Upper lobe of left lung (tissue), 6 donors: ENCODE data around the gene CSNK1G2. TPM values are rescaled to one million over a fixed set of nuclear protein-coding genes. Genes with fewer than 3 reads are reported as not detected.

ENCODE experiments used
- ATAC-seq, 2 donors: fragments of 200-7000 bp; cut with Tn5 transposase; one replicate each; pipeline ENCODE4 v1.9.1; 2022; ENCODE audit warnings: mild to moderate bottlenecking in 2 of 2, moderate library complexity in 2 of 2; ENCODE audit not compliant: low FRiP score in 2 of 2
- DNase-seq, 2 donors: peaks; one replicate each; pipeline ENCODE4 v3.0.0-alpha.2; 2019 to 2020
- H3K27ac ChIP-seq, 4 donors: fragments of 200-600 bp; sonication (generic); one replicate each; pipeline ENCODE4 v1.5.1; 2016 to 2019
- H3K27me3 ChIP-seq, 4 donors: fragments of 200-600 bp; sonication (generic); one replicate each; pipeline ENCODE4 v1.5.1; 2017 to 2019
- H3K36me3 ChIP-seq, 4 donors: fragments of 200-600 bp; sonication (generic); one replicate each; pipeline ENCODE4 v1.5.1; 2016 to 2019
- H3K4me1 ChIP-seq, 4 donors: fragments of 200-600 bp; sonication (generic); one replicate each; pipeline ENCODE4 v1.5.1; 2018 to 2019
- H3K4me3 ChIP-seq, 4 donors: fragments of 200-600 bp; sonication (generic); one replicate each; pipeline ENCODE4 v1.5.1; 2017 to 2019; ENCODE audit warnings: mild to moderate bottlenecking in 2 of 4, moderate library complexity in 1 of 4
- H3K9me3 ChIP-seq, 4 donors: fragments of 200-600 bp; sonication (generic); one replicate each; pipeline ENCODE4 v1.5.1; 2018 to 2019
- CTCF ChIP-seq, 6 experiments: fragments of 450-650 bp in 4 of 6; fragments of 200-600 bp in 2 of 6; sonication (generic) in 2 of 6; IDR thresholded peaks; one replicate each; pipeline ENCODE4 v1.5.1; 2016 to 2019; ENCODE audit warnings: antibody characterized with exemption in 6 of 6
- EP300 ChIP-seq, 4 donors: sonication (generic); formaldehyde crosslinking; IDR thresholded peaks; one replicate each; pipeline ENCODE4 v1.5.1; 2017; ENCODE audit warnings: antibody characterized with exemption in 4 of 4, control low read depth in 2 of 4
- POLR2A ChIP-seq, 4 donors: fragments of 450-650 bp; IDR thresholded peaks; one replicate each; pipeline ENCODE4 v1.5.1; 2016 to 2017; ENCODE audit warnings: antibody characterized with exemption in 4 of 4, mild to moderate bottlenecking in 2 of 4
- POLR2AphosphoS5 ChIP-seq, 2 donors: sonication (generic); formaldehyde crosslinking; IDR thresholded peaks; one replicate each; pipeline ENCODE4 v1.5.1; 2017; ENCODE audit warnings: antibody characterized with exemption in 2 of 2
- WGBS, 2 donors: methylation state at CpG; one replicate each; pipeline ENCODE4 v1.1.5; 2017 to 2018; 5-methylcytosine and 5-hydroxymethylcytosine counted together
- total RNA-seq, 6 donors: library from RNA; depleted of rRNA in 4 of 6; stranded (reverse); fragments of >200 nt in 4 of 6; gene quantifications; one replicate each; pipeline versions ENCODE4 v1.1.0 to v1.2.1, GENCODE V29; 2016 to 2021
- donor health status: DM: no; HTN: no; CAD: no; lungs with moderate emphysema.
- donor health status: DM: no; HTN: yes; CAD: no; lungs with severe emphysema.

CSNK1G2 gene
- total RNA-seq, 6 donors from 2014 or later: 49.9 to 176 (median 75.4) TPM

- WGBS, 2 donors: 93 to 97% methylated on average over 9 to 29 of the region's 31 CpGs
- no peak overlapping the region for H3K27ac ChIP-seq
- no peaks in the 10 kb centered on the region for H3K4me1 ChIP-seq
- H3K9me3 ChIP-seq: no peaks in the 10 kb centered on the region
- peaks cover 30 to 86% (median 69%) of the 10 kb centered on the region in 4 donors for H3K36me3 ChIP-seq
- no peak overlapping the region for H3K4me3 ChIP-seq
- TF ChIP-seq CTCF (IDR thresholded peaks at IDR 0.05) (no peak), POLR2AphosphoS5 (IDR thresholded peaks at IDR 0.05) (no peak), POLR2A (IDR thresholded peaks at IDR 0.05) (no peak), EP300 (IDR thresholded peaks at IDR 0.05) (no peak)
- no peaks in the 10 kb centered on the region for H3K27me3 ChIP-seq
- ATAC-seq: no peak
- DNase-seq: peak in 1 of 2 donors; percentile 83
Observed at GRCh38 chr19:1980809-1981181, 39.8 kb downstream of the CSNK1G2 start.

- TF ChIP-seq EP300 (IDR thresholded peaks at IDR 0.05) (no peak), POLR2A (IDR thresholded peaks at IDR 0.05) (no peak), CTCF (IDR thresholded peaks at IDR 0.05) (no peak), POLR2AphosphoS5 (IDR thresholded peaks at IDR 0.05) (no peak)
- Histone ChIP-seq H3K4me3 (no peak overlapping the region), H3K4me1 (no peaks in the 10 kb centered on the region), H3K36me3 (peaks cover 30 to 86% (median 71%) of the 10 kb centered on the region in 4 donors), H3K27me3 (no peaks in the 10 kb centered on the region), H3K9me3 (no peaks in the 10 kb centered on the region), H3K27ac (no peak overlapping the region)
- WGBS, 2 donors: 88 to 91% methylated on average over 19 to 20 of the region's 20 CpGs
- no peak for ATAC-seq
- no peak for DNase-seq
Observed at GRCh38 chr19:1981253-1981652, 40.3 kb downstream of the CSNK1G2 start.

- Histone ChIP-seq H3K36me3 (peaks cover 25 to 95% (median 78%) of the 10 kb centered on the region in 4 donors), H3K4me1 (no peaks in the 10 kb centered on the region), H3K27me3 (no peaks in the 10 kb centered on the region), H3K27ac (no peak overlapping the region), H3K9me3 (no peaks in the 10 kb centered on the region), H3K4me3 (no peak overlapping the region)
- TF ChIP-seq CTCF (IDR thresholded peaks at IDR 0.05): no peak
- TF ChIP-seq EP300 (IDR thresholded peaks at IDR 0.05): no peak
- no peak for TF ChIP-seq POLR2AphosphoS5 (IDR thresholded peaks at IDR 0.05)
- no peak for TF ChIP-seq POLR2A (IDR thresholded peaks at IDR 0.05)
- ATAC-seq: no peak
- 95 to 96% methylated on average over 10 of the region's 10 CpGs for WGBS, 2 donors
- no peak for DNase-seq
Observed at GRCh38 chr19:1984357-1984756, 43.4 kb downstream of the CSNK1G2 start.

- Histone ChIP-seq H3K36me3 (peaks cover 19 to 95% (median 78%) of the 10 kb centered on the region in 4 donors), H3K4me3 (no peak overlapping the region), H3K27ac (no peak overlapping the region), H3K9me3 (no peaks in the 10 kb centered on the region), H3K27me3 (no peaks in the 10 kb centered on the region), H3K4me1 (no peaks in the 10 kb centered on the region)
- TF ChIP-seq POLR2A (IDR thresholded peaks at IDR 0.05) (no peak), POLR2AphosphoS5 (IDR thresholded peaks at IDR 0.05) (no peak), CTCF (IDR thresholded peaks at IDR 0.05) (no peak), EP300 (IDR thresholded peaks at IDR 0.05) (no peak)
- peak in 1 of 2 donors; percentile 79 for DNase-seq
- ATAC-seq: no peak
- 88 to 91% methylated on average over 18 to 35 of the region's 44 CpGs for WGBS, 2 donors
Observed at GRCh38 chr19:1985588-1986356, 44.8 kb downstream of the CSNK1G2 start.
